Prostate gland (tissue), 2 donors: ENCODE data around the gene SLC43A2. TPM values are rescaled to one million over a fixed set of nuclear protein-coding genes. Genes with fewer than 3 reads are reported as not detected.
A peak's percentile ranks its signal among the peaks of the same experiment; 100 is the strongest.

Experiments used
- DNase-seq: peaks from one replicate; pipeline ENCODE4 v3.0.0-alpha.2; 2019; ENCODE audit warnings: low spot score
- H3K27ac ChIP-seq, 2 donors: fragments of 200-600 bp; sonication (generic); 2 replicates each; pipeline ENCODE4 v1.5.1; 2017 to 2019
- H3K27me3 ChIP-seq: fragments of 200-600 bp; sonication (generic); replicated peaks from 2 replicates; pipeline ENCODE4 v1.5.1; 2019; ENCODE audit not compliant: insufficient read depth
- H3K36me3 ChIP-seq, 2 donors: fragments of 200-600 bp; sonication (generic); 1 replicate in 1 of 2; 2 replicates in 1 of 2; pipeline versions ENCODE4 v1.5.1 to v1.8.1; 2017 to 2019
- H3K4me1 ChIP-seq: fragments of 200-600 bp; sonication (generic); replicated peaks from 2 replicates; pipeline ENCODE4 v1.5.1; 2019
- H3K4me3 ChIP-seq, 2 donors: fragments of 200-600 bp; sonication (generic); 2 replicates each; pipeline ENCODE4 v1.5.1; 2017 to 2019
- H3K9me3 ChIP-seq: fragments of 200-600 bp; sonication (generic); 2 replicates; pipeline ENCODE4 v1.5.1; 2017
- POLR2A ChIP-seq: fragments of 450-650 bp; IDR thresholded peaks from one replicate; pipeline ENCODE4 v1.6.1; 2016; ENCODE audit warnings: antibody characterized with exemption, mild to moderate bottlenecking
- POLR2AphosphoS5 ChIP-seq: sonication (generic); formaldehyde crosslinking; IDR thresholded peaks from one replicate; pipeline ENCODE4 v1.6.1; 2017; ENCODE audit warnings: antibody characterized with exemption
- WGBS: methylation state at CpG from one replicate; pipeline ENCODE4 v1.1.5; 2018; 5-methylcytosine and 5-hydroxymethylcytosine counted together
- intact Hi-C: fragments of 100-400 bp; cut with DNase I; formaldehyde crosslinking; loops from one replicate; pipeline ENCODE4 v1.14.2; 2022
- total RNA-seq, 2 donors: library from RNA; depleted of rRNA; stranded (reverse); fragments of >200 nt; gene quantifications; one replicate each; pipeline ENCODE4 v1.1.0, GENCODE V29; 2016
- TF ChIP-seq, protein P1 (sequence below), 4 experiments: fragments of 200-600 bp in 2 of 4; fragments of 450-650 bp in 2 of 4; sonication (generic) in 2 of 4; IDR thresholded peaks; 1 replicate in 3 of 4; 2 replicates in 1 of 4; pipeline ENCODE4 v1.5.1; 2016 to 2019; ENCODE audit warnings: antibody characterized with exemption in 4 of 4, mild to moderate bottlenecking in 2 of 4, moderate library complexity in 2 of 4

The SLC43A2 gene
- total RNA-seq, 2 donors from 2014 or later, result 11.8 to 14.8 TPM

DNA sequence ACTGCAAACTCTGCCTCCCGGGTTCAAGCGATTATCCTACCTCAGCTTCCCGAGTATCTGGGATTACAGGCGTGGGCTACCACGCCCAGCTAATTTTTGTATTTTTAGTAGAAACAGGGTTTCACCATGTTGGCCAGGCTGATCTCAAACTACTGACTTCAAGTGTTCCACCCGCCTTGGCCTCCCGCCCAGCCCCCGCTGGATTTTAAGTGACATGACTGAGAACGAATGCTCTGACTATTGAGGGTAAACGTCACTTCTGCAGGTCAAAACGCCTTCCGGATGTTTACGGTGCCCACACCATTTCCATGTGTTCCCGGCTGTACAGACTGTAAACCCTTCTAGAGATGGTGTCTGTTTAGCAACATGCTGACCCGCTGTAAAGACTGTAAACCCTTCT, 88.8 kb downstream of the SLC43A2 start:
- intact Hi-C loops, result no loop called here
- no peaks in the 10 kb centered on the region for H3K9me3 ChIP-seq
- H3K36me3 ChIP-seq, result peaks cover 4 to 24% of the 10 kb centered on the region in 2 donors
- no peak overlapping the region for H3K4me3 ChIP-seq
- DNase-seq, result no peak
- TF ChIP-seq, protein P1, sequence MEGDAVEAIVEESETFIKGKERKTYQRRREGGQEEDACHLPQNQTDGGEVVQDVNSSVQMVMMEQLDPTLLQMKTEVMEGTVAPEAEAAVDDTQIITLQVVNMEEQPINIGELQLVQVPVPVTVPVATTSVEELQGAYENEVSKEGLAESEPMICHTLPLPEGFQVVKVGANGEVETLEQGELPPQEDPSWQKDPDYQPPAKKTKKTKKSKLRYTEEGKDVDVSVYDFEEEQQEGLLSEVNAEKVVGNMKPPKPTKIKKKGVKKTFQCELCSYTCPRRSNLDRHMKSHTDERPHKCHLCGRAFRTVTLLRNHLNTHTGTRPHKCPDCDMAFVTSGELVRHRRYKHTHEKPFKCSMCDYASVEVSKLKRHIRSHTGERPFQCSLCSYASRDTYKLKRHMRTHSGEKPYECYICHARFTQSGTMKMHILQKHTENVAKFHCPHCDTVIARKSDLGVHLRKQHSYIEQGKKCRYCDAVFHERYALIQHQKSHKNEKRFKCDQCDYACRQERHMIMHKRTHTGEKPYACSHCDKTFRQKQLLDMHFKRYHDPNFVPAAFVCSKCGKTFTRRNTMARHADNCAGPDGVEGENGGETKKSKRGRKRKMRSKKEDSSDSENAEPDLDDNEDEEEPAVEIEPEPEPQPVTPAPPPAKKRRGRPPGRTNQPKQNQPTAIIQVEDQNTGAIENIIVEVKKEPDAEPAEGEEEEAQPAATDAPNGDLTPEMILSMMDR (IDR thresholded peaks at IDR 0.05), result no peak
- no peak for TF ChIP-seq POLR2AphosphoS5
- TF ChIP-seq POLR2A, result no peak
- no peak overlapping the region for H3K27ac ChIP-seq
- H3K27me3 ChIP-seq, result no peaks in the 10 kb centered on the region
- no peaks in the 10 kb centered on the region for H3K4me1 ChIP-seq
- 85% methylated on average over 15 of the region's 15 CpGs for WGBS

DNA sequence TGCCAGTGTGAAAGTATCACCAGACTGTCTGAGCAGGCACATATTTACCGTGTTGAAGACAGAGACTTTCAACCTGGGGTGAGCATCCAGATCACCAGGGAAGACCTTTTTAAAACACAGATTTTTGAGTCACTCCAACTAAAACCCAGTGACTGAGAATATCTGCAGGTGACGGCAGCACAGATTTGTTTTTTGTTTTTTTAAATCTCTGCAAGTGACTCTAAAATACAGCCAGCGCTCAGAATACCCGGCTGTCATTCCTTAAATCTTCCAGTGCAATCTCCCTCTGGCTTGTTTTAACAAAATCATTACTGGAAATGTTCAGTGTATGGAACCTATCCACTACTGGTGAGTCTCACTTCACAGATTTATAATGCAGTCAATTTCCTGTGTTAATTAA, 92.9 kb downstream of the SLC43A2 start:
- intact Hi-C loops, result no loop called here
- WGBS, result 81% methylated on average over 4 of the region's 4 CpGs
- Histone ChIP-seq H3K4me3 (no peak overlapping the region), H3K9me3 (no peaks in the 10 kb centered on the region), H3K4me1 (no peaks in the 10 kb centered on the region), H3K36me3 (peaks cover 4 to 14% of the 10 kb centered on the region in 2 donors), H3K27me3 (no peaks in the 10 kb centered on the region), H3K27ac (no peak overlapping the region)
- TF ChIP-seq, protein P1 (IDR thresholded peaks at IDR 0.05), result no peak
- TF ChIP-seq POLR2A, result no peak
- no peak for TF ChIP-seq POLR2AphosphoS5
- no peak for DNase-seq

DNA sequence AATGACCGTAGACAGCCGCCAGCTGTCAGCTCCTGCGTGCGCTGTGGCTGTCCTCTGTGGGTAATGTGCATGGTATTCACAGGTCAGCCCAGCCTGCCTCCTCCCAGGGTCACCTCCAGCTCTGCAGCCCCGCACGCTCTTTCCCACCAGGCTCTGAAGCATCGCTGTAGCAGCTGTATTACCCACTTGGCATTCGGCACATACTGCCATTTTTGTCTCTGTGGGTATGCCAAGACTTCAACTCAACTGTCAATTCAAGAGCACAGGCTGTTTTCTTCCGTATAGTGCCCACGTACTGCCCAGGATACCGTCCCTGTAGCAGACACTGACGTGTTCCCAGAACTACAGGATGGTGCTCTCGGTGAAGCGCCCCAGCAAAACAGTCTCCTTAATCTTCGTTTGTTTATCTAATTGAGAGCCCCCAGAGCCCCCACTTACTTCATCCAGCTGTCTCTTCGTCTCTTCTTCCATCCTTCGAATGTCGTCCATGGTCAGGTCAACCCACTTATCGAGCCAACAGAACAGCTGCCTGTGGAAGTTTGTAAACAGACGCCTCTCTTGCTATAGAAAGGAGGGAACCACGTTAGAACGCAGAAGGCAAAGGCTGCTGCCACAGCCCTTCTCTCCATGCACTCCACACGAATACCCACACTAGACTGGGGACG, 94.8 kb downstream of the SLC43A2 start:
- no peaks in the 10 kb centered on the region for H3K9me3 ChIP-seq
- intact Hi-C loops, result no loop called here
- no peak overlapping the region for H3K4me3 ChIP-seq
- 87% methylated on average over 24 of the region's 24 CpGs for WGBS
- peaks cover 4 to 14% of the 10 kb centered on the region in 2 donors for H3K36me3 ChIP-seq
- H3K27ac ChIP-seq, result no peak overlapping the region
- no peaks in the 10 kb centered on the region for H3K27me3 ChIP-seq
- H3K4me1 ChIP-seq, result no peaks in the 10 kb centered on the region
- TF ChIP-seq POLR2A (no peak), POLR2AphosphoS5 (no peak)
- TF ChIP-seq, protein P1 (IDR thresholded peaks at IDR 0.05), result no peak
- no peak for DNase-seq

DNA sequence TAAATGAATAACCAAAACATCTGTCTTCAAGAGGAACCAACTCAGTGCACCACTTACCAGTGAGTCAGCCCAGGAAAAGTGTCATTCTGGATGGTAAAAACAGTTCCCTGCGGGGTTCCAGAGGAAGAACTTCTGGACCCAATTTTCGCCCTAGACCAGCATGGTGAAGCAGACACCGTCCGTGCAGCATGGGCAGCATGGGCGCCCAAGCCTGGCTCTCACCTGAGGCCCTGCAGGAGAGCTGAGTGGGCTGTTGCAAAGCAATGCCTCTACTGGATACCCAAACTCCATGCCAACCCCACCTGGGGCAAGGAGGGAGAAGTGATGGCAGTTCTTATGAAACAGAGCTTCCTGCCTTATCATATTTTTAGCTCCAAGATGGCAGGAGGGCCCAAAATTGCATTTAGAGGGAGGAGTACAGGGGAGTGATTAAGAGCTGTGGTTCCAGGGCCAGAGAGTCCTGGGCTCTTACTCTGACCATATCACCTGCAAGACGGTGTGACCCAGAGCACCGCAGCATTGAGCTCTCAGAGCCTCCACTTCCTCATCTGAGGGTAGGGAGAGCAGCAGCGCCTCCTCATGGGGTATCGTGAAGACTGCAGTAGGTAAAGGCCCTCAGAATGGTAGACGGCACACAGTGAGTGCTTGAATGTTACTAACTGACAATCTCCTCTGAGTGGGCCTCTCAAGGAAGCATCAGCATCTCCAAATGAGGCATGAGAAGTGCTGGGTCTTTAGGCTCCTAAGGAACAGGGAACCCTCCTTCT, 95.6 kb downstream of the SLC43A2 start:
- WGBS, result 88% methylated on average over 10 of the region's 10 CpGs
- intact Hi-C loops, result no loop called here

More for the DNA sequence above, 95.6 kb downstream of the SLC43A2 start:
- TF ChIP-seq, protein P1 (IDR thresholded peaks at IDR 0.05), result peak in 1 of 4 experiments; percentile 14
- no peak for TF ChIP-seq POLR2AphosphoS5
- TF ChIP-seq POLR2A, result no peak
- DNase-seq, result no peak
- Histone ChIP-seq H3K27me3 (no peaks in the 10 kb centered on the region), H3K9me3 (no peaks in the 10 kb centered on the region), H3K4me3 (no peak overlapping the region), H3K36me3 (peaks cover 4 to 10% of the 10 kb centered on the region in 2 donors), H3K27ac (no peak overlapping the region), H3K4me1 (no peaks in the 10 kb centered on the region)
